ENCODE data around the gene ZNF441. TPM values are rescaled to one million over a fixed set of nuclear protein-coding genes. Genes with fewer than 3 reads are reported as not detected.

ZNF441 gene
- total and polyA plus RNA-seq, 2 of the 13 experiments (the other 11 are each of a cell fraction or from before 2014, with no cell fraction given): 2.8 to 10.0 TPM

DNA sequence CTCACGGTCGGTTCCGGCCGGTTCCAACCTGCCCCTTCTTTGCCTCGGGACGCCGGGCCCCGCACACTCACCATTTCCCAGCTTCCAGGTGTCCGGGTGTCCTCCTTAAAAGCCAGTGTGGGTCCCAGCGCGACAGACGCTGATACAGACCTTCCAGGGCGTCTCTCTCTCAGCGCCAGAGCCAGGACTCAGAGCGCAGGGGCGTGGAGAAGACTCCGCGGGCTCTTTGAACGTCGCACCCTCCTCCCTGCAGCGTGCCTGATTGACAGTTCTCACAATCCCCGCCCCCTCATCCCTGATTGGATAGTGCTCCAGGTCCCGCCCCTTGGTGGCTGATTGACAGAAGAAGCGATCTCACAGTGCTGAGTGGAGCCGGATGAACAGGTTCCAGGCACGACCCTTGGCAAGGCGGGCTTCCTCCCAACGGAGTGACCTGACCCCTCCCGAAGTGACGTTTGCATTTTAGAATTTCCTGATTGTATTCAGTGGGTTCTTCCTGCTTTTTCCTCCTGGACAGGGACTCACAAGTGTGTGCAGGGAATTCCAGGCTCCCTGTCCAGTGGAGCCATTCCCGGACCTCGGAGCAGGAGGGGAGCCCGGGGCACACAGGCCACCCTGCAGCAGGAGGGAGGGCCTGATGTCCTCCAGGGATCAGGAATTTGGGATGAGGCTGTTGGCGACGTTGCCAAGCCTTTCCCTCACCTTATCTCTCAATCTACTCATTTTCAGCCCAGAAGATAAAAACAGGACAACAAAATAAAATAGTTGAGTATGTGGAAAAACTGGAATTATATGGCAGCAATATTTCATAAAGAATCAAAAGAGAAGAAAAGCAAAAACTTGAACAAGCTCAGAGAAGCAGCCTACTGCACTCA, 27.8 kb upstream of the ZNF441 start, which contains the start of gene ZNF823 (continued):
- TF ChIP-seq PAXIP1 (CRISPR knock-in tag; conservative IDR thresholded peaks at IDR 0.05) (peak; percentile 50; the same call in 1 of the 2 replicates), ARID2 (CRISPR knock-in tag; IDR thresholded peaks at IDR 0.05; ENCODE audit: borderline replicate concordance) (peak; percentile 53; the same call in 1 of the 2 replicates), POLR2A (IDR thresholded peaks at IDR 0.05; ENCODE audit: insufficient read depth in 1 of 2, low read depth in 2 of 2, low read length in 2 of 2) (peak; percentile 72 to 73), ZBTB20 (CRISPR knock-in tag; IDR thresholded peaks at IDR 0.05; ENCODE audit: borderline replicate concordance, low read depth) (peak; percentile 19; the same call in 1 of the 2 replicates), GATA4 (IDR thresholded peaks at IDR 0.05; ENCODE audit: borderline replicate concordance, low read depth) (0 out of 2 replicates have a peak, but pooled peaks have one; percentile 7), PHF20 (CRISPR knock-in tag; IDR thresholded peaks at IDR 0.05) (peak; percentile 71), NR2F2 (IDR thresholded peaks at IDR 0.05; ENCODE audit: borderline replicate concordance, low read depth) (0 out of 2 replicates have a peak, but pooled peaks have one; percentile 36), KMT2A (CRISPR knock-in tag; IDR thresholded peaks at IDR 0.05) (peak; percentile 33; the same call in 1 of the 2 replicates), KDM2A (CRISPR knock-in tag; IDR thresholded peaks at IDR 0.05; ENCODE audit: borderline replicate concordance, low read depth) (peak; percentile 94), ZNF790 (CRISPR knock-in tag; IDR thresholded peaks at IDR 0.05; ENCODE audit: borderline replicate concordance) (0 out of 2 replicates have a peak, but pooled peaks have one; percentile 74), HMGXB3 (CRISPR knock-in tag; IDR thresholded peaks at IDR 0.05; ENCODE audit: borderline replicate concordance) (no peak)
- TF ChIP-seq, protein P1, sequence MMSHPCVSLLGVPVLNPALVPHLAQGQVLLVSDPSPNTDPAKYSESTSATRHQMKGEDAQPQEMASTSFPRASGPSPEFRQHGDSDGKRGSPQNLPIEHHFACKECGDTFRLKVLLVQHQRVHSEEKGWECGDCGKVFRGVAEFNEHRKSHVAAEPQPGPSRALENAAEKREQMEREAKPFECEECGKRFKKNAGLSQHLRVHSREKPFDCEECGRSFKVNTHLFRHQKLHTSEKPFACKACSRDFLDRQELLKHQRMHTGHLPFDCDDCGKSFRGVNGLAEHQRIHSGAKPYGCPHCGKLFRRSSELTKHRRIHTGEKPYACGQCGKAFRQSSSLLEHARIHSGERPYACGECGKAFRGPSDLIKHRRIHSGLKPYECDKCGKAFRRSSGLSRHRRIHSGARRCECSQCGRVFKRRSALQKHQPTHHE (CRISPR knock-in tag; IDR thresholded peaks at IDR 0.05; ENCODE audit: borderline replicate concordance): 0 out of 2 replicates have a peak, but pooled peaks have one; percentile 56
- TF ChIP-seq, protein P2, sequence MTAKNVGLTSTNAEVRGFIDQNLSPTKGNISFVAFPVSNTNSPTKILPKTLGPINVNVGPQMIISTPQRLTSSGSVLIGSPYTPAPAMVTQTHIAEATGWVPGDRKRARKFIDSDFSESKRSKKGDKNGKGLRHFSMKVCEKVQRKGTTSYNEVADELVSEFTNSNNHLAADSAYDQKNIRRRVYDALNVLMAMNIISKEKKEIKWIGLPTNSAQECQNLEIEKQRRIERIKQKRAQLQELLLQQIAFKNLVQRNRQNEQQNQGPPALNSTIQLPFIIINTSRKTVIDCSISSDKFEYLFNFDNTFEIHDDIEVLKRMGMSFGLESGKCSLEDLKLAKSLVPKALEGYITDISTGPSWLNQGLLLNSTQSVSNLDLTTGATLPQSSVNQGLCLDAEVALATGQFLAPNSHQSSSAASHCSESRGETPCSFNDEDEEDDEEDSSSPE (CRISPR knock-in tag; IDR thresholded peaks at IDR 0.05): peak; percentile 75
- TF ChIP-seq, protein P3, sequence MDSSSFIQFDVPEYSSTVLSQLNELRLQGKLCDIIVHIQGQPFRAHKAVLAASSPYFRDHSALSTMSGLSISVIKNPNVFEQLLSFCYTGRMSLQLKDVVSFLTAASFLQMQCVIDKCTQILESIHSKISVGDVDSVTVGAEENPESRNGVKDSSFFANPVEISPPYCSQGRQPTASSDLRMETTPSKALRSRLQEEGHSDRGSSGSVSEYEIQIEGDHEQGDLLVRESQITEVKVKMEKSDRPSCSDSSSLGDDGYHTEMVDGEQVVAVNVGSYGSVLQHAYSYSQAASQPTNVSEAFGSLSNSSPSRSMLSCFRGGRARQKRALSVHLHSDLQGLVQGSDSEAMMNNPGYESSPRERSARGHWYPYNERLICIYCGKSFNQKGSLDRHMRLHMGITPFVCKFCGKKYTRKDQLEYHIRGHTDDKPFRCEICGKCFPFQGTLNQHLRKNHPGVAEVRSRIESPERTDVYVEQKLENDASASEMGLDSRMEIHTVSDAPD (CRISPR knock-in tag; IDR thresholded peaks at IDR 0.05): 0 out of 2 replicates have a peak, but pooled peaks have one; percentile 20

Data from HepG2 (cell line).